IMR-90 (cell line): ENCODE measurements around the gene SLC4A1. TPM values are rescaled to one million over a fixed set of nuclear protein-coding genes. Genes with fewer than 3 reads are reported as not detected.

Experiments used
- ATAC-seq: fragments of 200-7000 bp; cut with Tn5 transposase; 2 replicates; pipeline ENCODE4 v1.9.1; 2020; ENCODE audit warnings: low read depth, mild to moderate bottlenecking, moderate library complexity
- Bru-seq: library from RNA; stranded (reverse); fragments of 400-500 nt; gene quantifications from one replicate; lab custom pipeline; 2021; lab: Mats Ljungman, UMichigan
- BruChase-seq, 2 experiments: library from RNA; stranded (reverse); fragments of 400-500 nt; gene quantifications; one replicate each; lab custom pipeline; 2021; lab: Mats Ljungman, UMichigan
- BruUV-seq: library from RNA; stranded (reverse); fragments of 400-500 nt; replicated peaks from 2 replicates; lab custom pipeline; 2021; lab: Mats Ljungman, UMichigan
- CTCF ChIA-PET: fragments of 300-600 bp; formaldehyde crosslinking; extraction: SDS; loops from one replicate; lab custom pipeline; 2021; ENCODE audit warnings: antibody characterized with exemption; lab: Yijun Ruan, JAX
- POLR2A ChIA-PET: fragments of 300-600 bp; sonication (Branson Sonifier 250); formaldehyde crosslinking; loops from one replicate; lab custom pipeline; 2022; ENCODE audit warnings: antibody characterized with exemption; ENCODE audit not compliant: unreplicated experiment; lab: Charles Lee
- DNase-seq: peaks from one replicate; pipeline ENCODE4 v3.0.0; 2013
- H2AFZ ChIP-seq: replicated peaks from 2 replicates; pipeline ENCODE3; 2013; ENCODE audit warnings: low read length, mild to moderate bottlenecking; ENCODE audit not compliant: poor library complexity
- H2AK5ac ChIP-seq: 2 replicates; pipeline ENCODE4 v1.6.1; 2013; ENCODE audit warnings: low read depth, low read length, inconsistent platforms
- H2AK9ac ChIP-seq: replicated peaks from 2 replicates; pipeline ENCODE3; 2013; ENCODE audit warnings: mild to moderate bottlenecking, low read depth, low read length, moderate library complexity; ENCODE audit not compliant: poor library complexity
- H2BK120ac ChIP-seq: 2 replicates; pipeline ENCODE4 v1.6.1; 2013; ENCODE audit warnings: low read depth, low read length, inconsistent platforms
- H2BK15ac ChIP-seq: 3 replicates; pipeline ENCODE4 v1.6.1; 2013; ENCODE audit warnings: low read depth, low read length, inconsistent platforms
- H2BK20ac ChIP-seq: 2 replicates; pipeline ENCODE4 v1.6.1; 2013; ENCODE audit warnings: low read depth, mild to moderate bottlenecking, inconsistent platforms, low read length, moderate library complexity
- H2BK5ac ChIP-seq: 2 replicates; pipeline ENCODE4 v1.6.1; 2013; ENCODE audit warnings: mild to moderate bottlenecking, low read depth, low read length, inconsistent platforms; ENCODE audit not compliant: poor library complexity, severe bottlenecking
- H3K14ac ChIP-seq: replicated peaks from 2 replicates; pipeline ENCODE4 v1.6.1; 2013; ENCODE audit warnings: low read depth, low read length, inconsistent platforms
- H3K18ac ChIP-seq: 2 replicates; pipeline ENCODE4 v1.6.1; 2013; ENCODE audit warnings: low read depth, low read length, control low read depth
- H3K23ac ChIP-seq: 2 replicates; pipeline ENCODE4 v1.6.1; 2013; ENCODE audit warnings: low read depth, low read length, inconsistent platforms
- H3K27ac ChIP-seq: 2 replicates; pipeline ENCODE4 v1.5.1; 2013; ENCODE audit warnings: mild to moderate bottlenecking, control low read depth, low read length; ENCODE audit not compliant: insufficient read depth
- H3K27me3 ChIP-seq: 2 replicates; pipeline ENCODE4 v1.6.1; 2013; ENCODE audit warnings: low read length; ENCODE audit not compliant: control insufficient read depth, insufficient read depth
- H3K36me3 ChIP-seq: 2 replicates; pipeline ENCODE4 v1.6.1; 2013; ENCODE audit warnings: low read length, mixed read lengths; ENCODE audit not compliant: control insufficient read depth, insufficient read depth
- H3K4ac ChIP-seq: 2 replicates; pipeline ENCODE4 v1.6.1; 2013; ENCODE audit warnings: low read depth, low read length, inconsistent platforms
- H3K4me1 ChIP-seq: 2 replicates; pipeline ENCODE4 v1.6.1; 2013; ENCODE audit warnings: low read length, mixed read lengths; ENCODE audit not compliant: control insufficient read depth, insufficient read depth
- H3K4me2 ChIP-seq: 2 replicates; pipeline ENCODE4 v1.6.1; 2013; ENCODE audit warnings: low read depth, mild to moderate bottlenecking, control low read depth, low read length, moderate library complexity
- H3K4me3 ChIP-seq: 2 replicates; pipeline ENCODE4 v1.5.1; 2013; ENCODE audit warnings: low read depth, mild to moderate bottlenecking, control low read depth, low read length, moderate library complexity; ENCODE audit not compliant: insufficient read depth
- H3K56ac ChIP-seq: 2 replicates; pipeline ENCODE4 v1.6.1; 2013; ENCODE audit warnings: low read length, inconsistent platforms; ENCODE audit not compliant: insufficient read depth; ENCODE audit errors: extremely low read depth
- H3K79me1 ChIP-seq, 2 experiments: 2 replicates each; pipeline ENCODE4 v1.6.1; 2013; ENCODE audit warnings: low read length in 2 of 2, inconsistent platforms in 1 of 2, low read depth in 1 of 2
- H3K9ac ChIP-seq: 2 replicates; pipeline ENCODE4 v1.6.1; 2013; ENCODE audit warnings: low read depth, low read length, control low read depth
- H3K9me1 ChIP-seq: 2 replicates; pipeline ENCODE4 v1.6.1; 2013; ENCODE audit warnings: low read length, inconsistent platforms; ENCODE audit not compliant: insufficient read depth
- H3K9me3 ChIP-seq: 2 replicates; pipeline ENCODE4 v1.6.1; 2013; ENCODE audit warnings: low read length; ENCODE audit not compliant: control insufficient read depth, insufficient read depth
- H4K20me1 ChIP-seq: 2 replicates; pipeline ENCODE4 v1.6.1; 2013; ENCODE audit warnings: low read length, inconsistent platforms; ENCODE audit not compliant: insufficient read depth
- H4K5ac ChIP-seq: 2 replicates; pipeline ENCODE4 v1.6.1; 2013; ENCODE audit warnings: mild to moderate bottlenecking, low read depth, low read length, control low read depth
- H4K8ac ChIP-seq, 2 experiments: 2 replicates each; pipeline ENCODE4 v1.6.1; 2013; ENCODE audit warnings: low read depth in 2 of 2, low read length in 2 of 2, control low read depth in 1 of 2, inconsistent platforms in 1 of 2
- H4K91ac ChIP-seq: 2 replicates; pipeline ENCODE4 v1.6.1; 2013; ENCODE audit warnings: low read depth, low read length, inconsistent platforms; ENCODE audit not compliant: insufficient read depth
- CEBPB ChIP-seq: IDR thresholded peaks from 2 replicates; pipeline ENCODE4 v1.6.1; 2012; ENCODE audit warnings: low read depth, low read length, improper control_type of control experiment
- CHD1 ChIP-seq: IDR thresholded peaks from 2 replicates; pipeline ENCODE4 v1.6.1; 2012; ENCODE audit warnings: low read depth, low read length, improper control_type of control experiment
- CTCF ChIP-seq: conservative IDR thresholded peaks from 2 replicates; pipeline ENCODE4 v1.5.1; 2012; ENCODE audit warnings: mild to moderate bottlenecking, low read depth, low read length, improper control_type of control experiment
- ELK1 ChIP-seq: fragments of 150-350 bp; IDR thresholded peaks from 2 replicates; pipeline ENCODE4 v1.6.1; 2016; ENCODE audit warnings: low read depth, mild to moderate bottlenecking, low read length, moderate library complexity, borderline replicate concordance
- FOS ChIP-seq: fragments of 150-350 bp; IDR thresholded peaks from 2 replicates; pipeline ENCODE4 v1.6.1; 2016; ENCODE audit warnings: low read depth, low read length
- MAFK ChIP-seq: IDR thresholded peaks from 2 replicates; pipeline ENCODE4 v1.6.1; 2012; ENCODE audit warnings: low read depth, low read length, improper control_type of control experiment
- MAZ ChIP-seq: IDR thresholded peaks from 2 replicates; pipeline ENCODE4 v1.6.1; 2012; ENCODE audit warnings: low read depth, mild to moderate bottlenecking, low read length, improper control_type of control experiment, moderate library complexity, borderline replicate concordance
- MXI1 ChIP-seq: IDR thresholded peaks from 2 replicates; pipeline ENCODE4 v1.6.1; 2012; ENCODE audit warnings: low read depth, mild to moderate bottlenecking, low read length, moderate library complexity, borderline replicate concordance
- NFE2L2 ChIP-seq: fragments of 150-350 bp; IDR thresholded peaks from 2 replicates; pipeline ENCODE4 v1.6.1; 2016; ENCODE audit warnings: low read depth, mild to moderate bottlenecking, low read length
- POLR2A ChIP-seq: IDR thresholded peaks from 2 replicates; pipeline ENCODE4 v1.6.1; 2012; ENCODE audit warnings: mild to moderate bottlenecking, low read depth, low read length
- RAD21 ChIP-seq: IDR thresholded peaks from 2 replicates; pipeline ENCODE4 v1.6.1; 2012; ENCODE audit warnings: low read length, improper control_type of control experiment
- RCOR1 ChIP-seq: IDR thresholded peaks from 2 replicates; pipeline ENCODE4 v1.6.1; 2012; ENCODE audit warnings: mild to moderate bottlenecking, low read length, improper control_type of control experiment; ENCODE audit not compliant: insufficient replicate concordance
- SMC3 ChIP-seq: fragments of 150-350 bp; IDR thresholded peaks from 2 replicates; pipeline ENCODE4 v1.6.1; 2016; ENCODE audit warnings: low read depth, mild to moderate bottlenecking, antibody characterized with exemption, low read length, moderate library complexity
- USF2 ChIP-seq: fragments of 150-350 bp; IDR thresholded peaks from 2 replicates; pipeline ENCODE4 v1.6.1; 2017; ENCODE audit warnings: mild to moderate bottlenecking, antibody characterized with exemption, low read length, low read depth
- WGBS, 2 experiments: methylation state at CpG; one replicate each; pipeline versions ENCODE4 v1.1.5 to v1.1.7; 2013; ENCODE audit warnings: missing lambda C conversion rate in 2 of 2; ENCODE audit not compliant: insufficient read length in 1 of 2; ENCODE audit errors: extremely low coverage in 2 of 2; 5-methylcytosine and 5-hydroxymethylcytosine counted together
- dilution Hi-C: fragments of 300-500 bp; cut with HindIII; formaldehyde crosslinking; loops from one replicate; pipeline ENCODE4 v1.14.3; 2018; ENCODE audit warnings: low sequenced_read_pairs; ENCODE audit not compliant: unreplicated experiment
- in situ Hi-C: fragments of 300-500 bp; cut with MboI; formaldehyde crosslinking; loops from 3 replicates; pipeline ENCODE4 v1.14.3; 2019; ENCODE audit warnings: low sequenced_read_pairs, inconsistent platforms, mixed read lengths
- intact Hi-C: fragments of 100-400 bp; cut with micrococcal nuclease; formaldehyde crosslinking; loops from 2 replicates; pipeline ENCODE4 v1.10.0; 2022
- long read RNA-seq: library from polyadenylated mRNA; unstranded; transcript quantifications from one replicate; pipeline ENCODE4 v2.0.0, GENCODE V29; 2021; ENCODE audit not compliant: unreplicated experiment
- polyA plus RNA-seq, 3 experiments: library from polyadenylated mRNA; depleted of rRNA; stranded (reverse); fragments of >200 nt; gene quantifications; 2 replicates each; pipeline ENCODE4 v1.2.3, GENCODE V29; 2012; ENCODE audit warnings: low replicate concordance in 1 of 3
- total RNA-seq: library from RNA; depleted of rRNA; stranded (reverse); fragments of >200 nt; gene quantifications from 2 replicates; pipeline ENCODE4 v1.2.3, GENCODE V29; 2012; rRNA removed

The SLC4A1 gene
- total RNA-seq (not detected in 2 replicates), polyA plus RNA-seq (2012; rRNA removed) (not detected in 2 replicates), Bru-seq, nascent RNA (not detected), BruChase-seq, experiment 1, labeled RNA remaining after a 6-hour chase (percentile 7 among the genes with signal in this experiment), BruChase-seq, experiment 2, labeled RNA remaining after a 2-hour chase (not detected)
- polyA plus RNA-seq (2012; cell fraction: cytosol; rRNA removed), result not detected in 2 replicates
- polyA plus RNA-seq (2012; cell fraction: nucleus; rRNA removed; ENCODE audit: low replicate concordance), result 0.01 TPM in 1 of 2 replicates, not detected in the other
- long read RNA-seq, result 0 reads

- H2BK5ac ChIP-seq, result no peak within 1 kb of the TSS
- dilution Hi-C loops, result no loop called here
- peaks cover 50% of the 10 kb centered on the region for H3K27me3 ChIP-seq
- no peak within 1 kb of the TSS for H4K5ac ChIP-seq
- no peaks in the 10 kb centered on the region for H3K4me1 ChIP-seq
- no peak within 1 kb of the TSS for H2AK5ac ChIP-seq
- H3K36me3 ChIP-seq, result no peaks in the 10 kb centered on the region
- no peak within 1 kb of the TSS for H2BK120ac ChIP-seq
- no peak within 1 kb of the TSS for H3K14ac ChIP-seq
- in situ Hi-C loops, result no loop called here
- no peaks in the 10 kb centered on the region for H3K9me3 ChIP-seq
- H2BK15ac ChIP-seq, result no peak within 1 kb of the TSS
- no peaks in the 10 kb centered on the region for H3K79me1 ChIP-seq
- H3K9ac ChIP-seq, result no peak within 1 kb of the TSS
- H3K18ac ChIP-seq, result no peak within 1 kb of the TSS
- no peak within 1 kb of the TSS for H2AFZ ChIP-seq
- H3K27ac ChIP-seq, result no peak within 1 kb of the TSS
- no peaks in the 10 kb centered on the region for H4K20me1 ChIP-seq
- intact Hi-C loops, result no loop called here
- DNase-seq, result no peak
- ChIA-PET POLR2A (no interaction called here), CTCF (interaction anchor here (0.6 kb wide), 1 partner anchor 10 kb away, joined by 3 read pairs; no protein-coding TSS in a partner anchor)
- no peak for ATAC-seq
- H4K8ac ChIP-seq, result no peak within 1 kb of the TSS
- no peak within 1 kb of the TSS for H3K56ac ChIP-seq
- H3K4me3 ChIP-seq, result no peak within 1 kb of the TSS
- H3K9me1 ChIP-seq, result no peaks in the 10 kb centered on the region
- H2BK20ac ChIP-seq, result no peak within 1 kb of the TSS
- no peak within 1 kb of the TSS for H2AK9ac ChIP-seq
- H3K4me2 ChIP-seq, result no peak within 1 kb of the TSS
- H4K91ac ChIP-seq, result no peak within 1 kb of the TSS
- no TSS peak for BruUV-seq
- 64% methylated on average over 9 of the region's 14 CpGs; no CpG with 5 or more reads in 1 of the 2 experiments for WGBS, 2 experiments
- no peak within 1 kb of the TSS for H3K4ac ChIP-seq
- H3K23ac ChIP-seq, result no peak within 1 kb of the TSS
- TF ChIP-seq CEBPB (no peak), RAD21 (no peak), MAZ (no peak), MXI1 (no peak), RCOR1 (no peak), USF2 (no peak), MAFK (no peak), CHD1 (no peak), POLR2A (no peak), ELK1 (no peak), CTCF (no peak), SMC3 (no peak), NFE2L2 (no peak), FOS (no peak)
These were observed at the start of gene SLC4A1 for GRCh38 chr17:44267818-44268490. Gene SLC4A1 (minus strand): TSS chr17:44268135. CDS start chr17:44262866, 5,269 bp downstream.
